Tibial nerve (tissue), 4 donors: ENCODE data around the gene FBXO2.

ENCODE experiments used
- EP300 ChIP-seq, 2 donors: sonication (generic); formaldehyde crosslinking; IDR thresholded peaks; one replicate each; pipeline ENCODE4 v1.6.1; 2017; ENCODE audit warnings: antibody characterized with exemption in 2 of 2, mild to moderate bottlenecking in 1 of 2
- POLR2A ChIP-seq, 2 donors: fragments of 450-650 bp; IDR thresholded peaks; one replicate each; pipeline ENCODE4 v1.6.1; 2017; ENCODE audit warnings: antibody characterized with exemption in 2 of 2, mild to moderate bottlenecking in 2 of 2, moderate library complexity in 2 of 2
- TF ChIP-seq, protein P1 (sequence below), 5 experiments: fragments of 200-600 bp in 3 of 5; fragments of 450-650 bp in 2 of 5; sonication (generic) in 3 of 5; IDR thresholded peaks; one replicate each; pipeline ENCODE4 v1.5.1; 2016 to 2019; ENCODE audit warnings: antibody characterized with exemption in 5 of 5, mild to moderate bottlenecking in 3 of 5, moderate library complexity in 2 of 5

DNA sequence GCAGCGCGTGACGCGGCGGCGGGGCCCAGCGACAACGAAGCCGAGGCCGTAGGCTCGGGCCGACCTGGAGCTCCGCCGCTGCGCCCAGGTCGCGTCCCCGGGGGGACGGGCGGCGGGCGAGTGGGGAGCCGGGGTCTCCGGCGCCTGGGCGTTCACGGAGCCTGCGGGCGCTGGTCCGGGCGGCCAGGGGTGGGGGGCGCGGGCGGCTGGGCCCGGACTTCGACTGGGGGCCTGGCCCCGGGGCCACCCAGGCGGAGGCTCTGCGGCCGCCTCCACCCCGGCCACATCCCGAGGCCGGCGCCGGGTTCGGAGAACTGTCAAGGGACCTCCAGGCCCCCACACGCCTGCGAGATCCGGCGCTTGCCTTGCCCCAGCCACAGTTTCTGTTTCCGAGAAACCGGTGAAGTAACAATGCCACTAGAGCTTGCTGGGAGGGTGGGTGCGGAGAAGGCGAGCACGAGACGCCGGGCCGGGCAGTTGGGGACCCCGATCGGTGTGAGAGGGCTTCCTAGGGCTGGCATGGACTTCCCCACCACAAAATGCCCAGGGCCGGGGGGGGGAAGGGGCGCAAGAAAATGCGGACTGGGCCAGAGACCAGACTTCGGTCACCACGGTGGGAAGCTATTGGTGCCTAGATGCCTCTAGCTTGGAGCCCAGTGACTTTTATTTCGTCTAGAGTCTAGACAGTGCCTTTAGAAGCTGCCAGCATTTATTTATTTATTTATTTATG, 10.3 kb upstream of the FBXO2 start:
- TF ChIP-seq, protein P1, sequence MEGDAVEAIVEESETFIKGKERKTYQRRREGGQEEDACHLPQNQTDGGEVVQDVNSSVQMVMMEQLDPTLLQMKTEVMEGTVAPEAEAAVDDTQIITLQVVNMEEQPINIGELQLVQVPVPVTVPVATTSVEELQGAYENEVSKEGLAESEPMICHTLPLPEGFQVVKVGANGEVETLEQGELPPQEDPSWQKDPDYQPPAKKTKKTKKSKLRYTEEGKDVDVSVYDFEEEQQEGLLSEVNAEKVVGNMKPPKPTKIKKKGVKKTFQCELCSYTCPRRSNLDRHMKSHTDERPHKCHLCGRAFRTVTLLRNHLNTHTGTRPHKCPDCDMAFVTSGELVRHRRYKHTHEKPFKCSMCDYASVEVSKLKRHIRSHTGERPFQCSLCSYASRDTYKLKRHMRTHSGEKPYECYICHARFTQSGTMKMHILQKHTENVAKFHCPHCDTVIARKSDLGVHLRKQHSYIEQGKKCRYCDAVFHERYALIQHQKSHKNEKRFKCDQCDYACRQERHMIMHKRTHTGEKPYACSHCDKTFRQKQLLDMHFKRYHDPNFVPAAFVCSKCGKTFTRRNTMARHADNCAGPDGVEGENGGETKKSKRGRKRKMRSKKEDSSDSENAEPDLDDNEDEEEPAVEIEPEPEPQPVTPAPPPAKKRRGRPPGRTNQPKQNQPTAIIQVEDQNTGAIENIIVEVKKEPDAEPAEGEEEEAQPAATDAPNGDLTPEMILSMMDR (IDR thresholded peaks at IDR 0.05) = peak in 1 of 5 experiments; percentile 4
- TF ChIP-seq EP300 (IDR thresholded peaks at IDR 0.05) (no peak), POLR2A (IDR thresholded peaks at IDR 0.05) (no peak)
